ENCODE data around the gene CDC14B. TPM values are rescaled to one million over a fixed set of nuclear protein-coding genes. Genes with fewer than 3 reads are reported as not detected.
"Not testable (repeated sequence)": the region's sequence is repeated elsewhere in the genome, so short reads cannot be mapped to it uniquely, and the experiment has no call there.

CDC14B gene
- total RNA-seq, 8 experiments from 2014 or later: 1.9 to 28.0 (median 14.5) TPM

DNA sequence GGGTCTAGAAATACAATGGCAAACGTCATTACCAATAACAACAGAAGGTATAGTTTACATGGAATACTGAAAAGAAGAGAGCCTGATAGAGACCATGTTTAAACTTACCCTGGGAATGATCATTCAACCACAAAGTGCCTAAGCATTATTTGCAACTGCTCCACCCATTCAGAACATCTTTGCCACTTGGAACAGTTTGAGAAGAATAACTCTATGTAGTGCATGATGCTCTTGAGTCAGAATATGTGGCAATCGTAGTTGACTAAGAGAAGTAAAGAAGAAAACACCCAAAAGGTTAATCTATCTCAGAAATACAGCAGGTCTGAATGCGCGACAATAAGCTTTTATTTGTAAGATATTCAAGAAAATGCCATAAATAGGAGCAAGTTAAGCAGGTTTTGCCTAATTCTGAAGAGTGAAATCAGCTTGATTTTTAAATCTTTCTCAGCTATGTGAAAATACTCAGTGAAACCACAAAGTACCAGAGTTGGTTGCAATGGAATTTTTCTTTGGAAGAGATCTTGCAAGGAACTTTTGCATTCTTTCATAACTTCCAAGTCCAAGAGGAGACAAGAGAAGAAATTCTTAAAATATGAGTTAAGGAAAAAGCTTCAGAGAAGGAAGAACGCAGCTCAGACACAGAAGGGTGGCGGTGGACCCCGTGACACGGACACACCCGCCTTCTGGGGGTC is 105.4 kb downstream of the CDC14B start:
- Histone ChIP-seq H3K27ac (no peak overlapping the region), H3K4me1 (replicated peaks in 1 of 2) (peaks cover 0 to 11% of the 10 kb centered on the region in 2 donors), H3K4me3 (no peak overlapping the region)
- ATAC-seq (replicated peaks in 6 of 8): peak in 2 of 8 experiments; percentile 91 to 94
- in situ Hi-C loops (cut with MboI; ENCODE audit: low pct_unique_long_range_greater_than_20kb in 2 of 9, low sequenced_read_pairs in 9 of 9, unreplicated experiment in 9 of 9): no loop called here
- WGBS, 10 experiments: 0 to 100% (median 85%) methylated on average over 1 to 9 of the region's 9 CpGs

- 40 to 100% (median 93%) methylated on average over 1 to 5 of the region's 5 CpGs; no CpG with 5 or more reads in 4 of the 10 experiments for WGBS, 10 experiments
- in situ Hi-C loops (cut with MboI; ENCODE audit: low pct_unique_long_range_greater_than_20kb in 2 of 9, low sequenced_read_pairs in 9 of 9, unreplicated experiment in 9 of 9): no loop called here
- peaks cover 0 to 11% of the 10 kb centered on the region in 2 donors for H3K4me1 ChIP-seq (replicated peaks in 1 of 2)
- no peak overlapping the region for H3K27ac ChIP-seq
- peak in 1 of 8 experiments; percentile 28 for ATAC-seq (replicated peaks in 6 of 8)
- no peak overlapping the region for H3K4me3 ChIP-seq
These were observed 106.0 kb downstream of the CDC14B start for GRCh38 chr9:96513622-96514021.

DNA sequence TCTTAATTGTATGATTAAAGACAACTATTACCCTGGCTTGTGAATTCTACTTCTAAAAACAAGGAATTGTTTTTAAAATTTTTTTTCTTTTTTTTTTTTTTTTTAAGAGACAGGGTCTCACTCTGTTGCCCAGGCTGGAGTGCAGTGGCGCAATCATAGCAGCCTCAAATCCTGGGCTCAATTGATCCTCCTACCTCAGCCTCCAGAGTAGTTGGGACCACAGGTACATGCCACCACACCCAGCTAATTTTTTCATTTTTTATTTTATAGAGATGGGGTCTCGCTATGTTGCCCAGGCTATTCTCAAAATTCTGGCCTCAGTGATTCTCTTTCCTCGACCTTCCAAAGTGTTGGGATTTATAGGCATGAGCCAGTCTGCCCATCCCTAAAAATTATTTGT is 107.4 kb downstream of the CDC14B start:
- no peak overlapping the region for H3K27ac ChIP-seq
- no peak overlapping the region for H3K4me3 ChIP-seq
- in situ Hi-C loops (cut with MboI; ENCODE audit: low pct_unique_long_range_greater_than_20kb in 2 of 9, low sequenced_read_pairs in 9 of 9, unreplicated experiment in 9 of 9): no loop called here
- peaks cover 0 to 11% of the 10 kb centered on the region in 2 donors for H3K4me1 ChIP-seq (replicated peaks in 1 of 2)
- ATAC-seq (replicated peaks in 6 of 8): no peak
- 57 to 100% (median 87%) methylated on average over 1 to 3 of the region's 3 CpGs; no CpG with 5 or more reads in 3 of the 10 experiments for WGBS, 10 experiments

GRCh38 chr9:96510258-96510657 is 109.4 kb downstream of the CDC14B start:
- no peak overlapping the region for H3K4me3 ChIP-seq

DNA sequence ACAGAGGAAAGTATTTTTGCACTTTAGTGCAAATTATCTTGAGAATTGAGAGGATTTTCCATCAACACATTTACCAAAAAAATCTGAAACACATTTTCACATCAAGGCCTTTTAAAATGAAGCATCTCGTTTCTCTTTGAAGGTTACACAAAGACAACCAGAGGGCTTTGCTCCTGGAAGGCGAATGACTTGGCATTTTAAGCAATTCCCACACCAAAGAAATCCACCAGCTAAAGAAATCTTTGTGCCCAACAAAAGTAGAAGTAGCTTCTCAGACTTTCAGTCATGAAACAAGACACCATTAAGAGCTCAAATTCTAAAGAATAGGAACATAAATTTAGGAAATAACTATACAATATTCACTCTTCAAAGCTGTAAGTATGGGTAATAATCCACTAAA is 109.8 kb downstream of the CDC14B start:
- peaks cover 0 to 4% of the 10 kb centered on the region in 2 donors for H3K4me1 ChIP-seq (replicated peaks in 1 of 2)
- no peak overlapping the region for H3K27ac ChIP-seq
- WGBS, 10 experiments: 0 to 50% (median 35%) methylated on average over 1 to 2 of the region's 2 CpGs; no CpG with 5 or more reads in 1 of the 10 experiments
- in situ Hi-C loops (cut with MboI; ENCODE audit: low pct_unique_long_range_greater_than_20kb in 2 of 9, low sequenced_read_pairs in 9 of 9, unreplicated experiment in 9 of 9): no loop called here
- ATAC-seq (replicated peaks in 6 of 8): no peak
- no peak overlapping the region for H3K4me3 ChIP-seq

More at GRCh38 chr9:96510258-96510657, 109.4 kb downstream of the CDC14B start:
- in situ Hi-C loops (cut with MboI; ENCODE audit: low pct_unique_long_range_greater_than_20kb in 2 of 9, low sequenced_read_pairs in 9 of 9, unreplicated experiment in 9 of 9): no loop called here
- Histone ChIP-seq H3K4me1 (replicated peaks in 1 of 2) (peaks cover 0 to 8% of the 10 kb centered on the region in 2 donors), H3K27ac (no peak overlapping the region)
- ATAC-seq (replicated peaks in 6 of 8): no peak
- 29 to 87% (median 52%) methylated on average over 1 to 4 of the region's 4 CpGs; no CpG with 5 or more reads in 2 of the 10 experiments for WGBS, 10 experiments

GRCh38 chr9:96509026-96509425 is 110.6 kb downstream of the CDC14B start:
- H3K4me1 ChIP-seq (replicated peaks in 1 of 2): no peaks in the 10 kb centered on the region
- ATAC-seq (replicated peaks in 6 of 8): no peak
- WGBS, 10 experiments: 60 to 100% (median 79%) methylated on average over 1 to 5 of the region's 5 CpGs; no CpG with 5 or more reads in 2 of the 10 experiments
- no peak overlapping the region for H3K27ac ChIP-seq
- H3K4me3 ChIP-seq: no peak overlapping the region
- in situ Hi-C loops (cut with MboI; ENCODE audit: low pct_unique_long_range_greater_than_20kb in 2 of 9, low sequenced_read_pairs in 9 of 9, unreplicated experiment in 9 of 9): no loop called here

- Histone ChIP-seq H3K4me1 (replicated peaks in 1 of 2) (no peaks in the 10 kb centered on the region), H3K27ac (no peak overlapping the region), H3K4me3 (no peak overlapping the region)
- no peak for ATAC-seq (replicated peaks in 6 of 8)
- in situ Hi-C loops (cut with MboI; ENCODE audit: low pct_unique_long_range_greater_than_20kb in 2 of 9, low sequenced_read_pairs in 9 of 9, unreplicated experiment in 9 of 9): no loop called here
- WGBS, 10 experiments: 73 to 100% (median 90%) methylated on average over 1 to 13 of the region's 14 CpGs
These were observed 111.3 kb downstream of the CDC14B start for GRCh38 chr9:96508227-96508940.

- H3K4me1 ChIP-seq (replicated peaks in 1 of 2): no peaks in the 10 kb centered on the region
- in situ Hi-C loops (cut with MboI; ENCODE audit: low pct_unique_long_range_greater_than_20kb in 2 of 9, low sequenced_read_pairs in 9 of 9, unreplicated experiment in 9 of 9): no loop called here
- H3K4me3 ChIP-seq: no peak overlapping the region
- 18 to 96% (median 73%) methylated on average over 2 to 13 of the region's 13 CpGs; no CpG with 5 or more reads in 1 of the 10 experiments for WGBS, 10 experiments
- no peak overlapping the region for H3K27ac ChIP-seq
- ATAC-seq (replicated peaks in 6 of 8): peak in 2 of 8 experiments; percentile 39 to 44
These were observed 114.2 kb downstream of the CDC14B start for GRCh38 chr9:96505316-96505991.

- no peak overlapping the region for H3K27ac ChIP-seq
- no peak for ATAC-seq (replicated peaks in 6 of 8)
- H3K4me1 ChIP-seq (replicated peaks in 1 of 2): peaks cover 0 to under 1% of the 10 kb centered on the region in 2 donors
- in situ Hi-C loops (cut with MboI; ENCODE audit: low pct_unique_long_range_greater_than_20kb in 2 of 9, low sequenced_read_pairs in 9 of 9, unreplicated experiment in 9 of 9): no loop called here
- 85 to 100% (median 91%) methylated on average over 3 to 11 of the region's 11 CpGs for WGBS, 10 experiments
- H3K4me3 ChIP-seq: no peak overlapping the region
These were observed 115.7 kb downstream of the CDC14B start for GRCh38 chr9:96503918-96504317.

DNA sequence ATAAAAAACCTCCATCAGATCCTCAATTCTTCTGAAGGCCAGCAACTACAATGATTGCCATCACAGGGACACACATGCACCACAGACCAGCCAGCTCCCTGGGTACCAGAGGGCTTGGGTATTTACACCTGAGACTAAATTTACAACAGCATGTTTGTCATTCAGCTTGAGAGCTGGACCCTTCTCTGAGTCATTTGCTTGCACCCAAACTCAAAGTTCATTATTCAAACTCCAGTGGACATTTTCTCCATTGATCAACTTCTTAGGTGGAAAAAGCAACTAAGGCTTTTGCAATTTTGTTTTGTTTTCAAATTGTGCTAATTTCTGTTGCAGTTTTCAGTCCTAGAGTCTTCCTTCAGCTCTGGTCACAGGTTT is 116.3 kb downstream of the CDC14B start:
- H3K27ac ChIP-seq; ATAC-seq (replicated peaks in 6 of 8); H3K4me1 ChIP-seq (replicated peaks in 1 of 2); H3K4me3 ChIP-seq; in situ Hi-C loops (cut with MboI; ENCODE audit: low pct_unique_long_range_greater_than_20kb in 2 of 9, low sequenced_read_pairs in 9 of 9, unreplicated experiment in 9 of 9): not testable (repeated sequence)

DNA sequence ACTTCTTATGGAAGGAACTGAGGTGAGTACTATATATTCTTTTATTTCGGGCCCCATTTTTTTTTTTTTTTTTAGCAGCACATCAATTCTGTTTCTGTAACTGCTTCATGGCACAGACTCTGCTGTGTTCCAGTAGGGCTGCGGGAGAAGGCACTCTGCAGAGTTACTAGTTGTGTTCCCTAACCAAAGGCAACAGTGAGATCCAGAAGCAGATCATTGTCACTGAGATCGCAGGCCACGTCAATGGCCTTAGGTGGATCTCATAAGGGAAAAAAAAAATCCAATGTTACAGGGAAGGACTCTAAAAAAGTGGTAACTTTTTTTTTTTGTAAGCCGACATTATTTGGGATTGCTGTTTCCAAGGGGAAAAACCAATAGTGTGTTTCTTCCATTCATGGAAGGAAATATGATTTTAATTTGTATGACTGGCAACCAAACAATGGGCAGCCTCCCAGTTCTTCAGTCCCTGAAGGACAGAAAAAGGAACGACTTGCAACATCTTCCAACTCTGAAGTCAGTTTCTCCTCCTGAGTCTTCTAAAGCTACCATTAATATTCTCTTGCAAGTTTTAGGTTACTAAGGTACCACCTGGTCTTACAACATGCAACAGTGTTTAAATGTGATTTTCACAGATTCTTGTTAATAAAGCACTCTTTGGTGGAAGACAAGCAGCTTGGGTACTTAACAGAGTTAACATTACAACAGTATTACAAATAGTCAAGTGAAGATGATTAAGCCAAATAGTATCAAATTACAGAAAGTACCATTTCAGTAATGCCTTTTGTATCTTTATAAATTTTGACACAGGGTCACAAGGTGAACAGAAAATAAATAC is 116.9 kb downstream of the CDC14B start:
- H3K4me1 ChIP-seq (replicated peaks in 1 of 2): peaks cover 0 to 3% of the 10 kb centered on the region in 2 donors
- no peak overlapping the region for H3K27ac ChIP-seq
- H3K4me3 ChIP-seq: no peak overlapping the region
- 25 to 100% (median 56%) methylated on average over 1 to 6 of the region's 6 CpGs; no CpG with 5 or more reads in 2 of the 10 experiments for WGBS, 10 experiments
- no peak for ATAC-seq (replicated peaks in 6 of 8)
- in situ Hi-C loops (cut with MboI; ENCODE audit: low pct_unique_long_range_greater_than_20kb in 2 of 9, low sequenced_read_pairs in 9 of 9, unreplicated experiment in 9 of 9): no loop called here

DNA sequence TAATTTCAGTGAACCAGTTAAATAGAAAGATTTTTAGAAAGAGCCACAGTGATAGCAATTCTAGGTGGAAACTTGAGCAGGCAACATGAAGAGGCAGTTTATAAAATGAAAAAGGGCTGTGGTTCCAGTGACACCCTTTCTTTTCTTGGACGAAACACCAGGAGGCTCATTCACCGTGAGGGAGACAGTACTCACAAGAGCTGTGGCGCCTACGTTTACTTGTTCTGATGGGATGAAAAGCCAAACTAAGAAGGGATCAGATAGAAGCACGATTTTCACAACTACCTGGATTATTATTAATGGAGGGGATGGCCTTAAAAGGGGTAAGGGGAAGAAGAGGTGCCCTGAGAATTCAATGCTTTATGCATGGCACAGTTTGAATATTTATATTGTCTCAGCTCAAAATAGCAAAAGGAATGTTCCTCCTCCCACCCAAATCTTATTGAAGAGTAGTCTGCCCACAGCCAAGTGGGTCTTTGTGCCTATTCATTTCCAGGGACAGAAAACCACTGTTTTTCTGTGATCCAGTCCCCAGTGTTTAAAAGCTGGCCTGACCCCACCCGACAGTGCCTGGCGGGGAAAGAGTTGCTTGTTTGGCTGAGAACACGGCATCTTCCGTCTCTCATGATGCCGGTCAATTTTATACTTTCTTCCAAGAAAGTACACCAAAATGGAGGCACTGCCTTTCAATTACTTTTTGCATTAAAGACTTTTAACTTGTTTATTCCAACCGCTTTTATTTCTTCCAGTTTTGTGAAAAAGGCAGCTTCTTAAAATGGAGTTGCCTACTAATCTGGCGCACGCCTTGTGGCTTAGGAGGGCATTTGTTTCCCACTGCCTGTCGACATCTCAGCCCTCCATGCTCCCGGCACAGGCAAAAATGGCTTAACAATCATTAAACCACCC is 117.8 kb downstream of the CDC14B start:
- H3K4me1 ChIP-seq (replicated peaks in 1 of 2): peaks cover 0 to 3% of the 10 kb centered on the region in 2 donors
- peak in 3 of 8 experiments; percentile 34 to 69 (median 36) for ATAC-seq (replicated peaks in 6 of 8)
- H3K27ac ChIP-seq: no peak overlapping the region
- WGBS, 10 experiments: 35 to 100% (median 91%) methylated on average over 1 to 14 of the region's 15 CpGs
- no peak overlapping the region for H3K4me3 ChIP-seq
- in situ Hi-C loops (cut with MboI; ENCODE audit: low pct_unique_long_range_greater_than_20kb in 2 of 9, low sequenced_read_pairs in 9 of 9, unreplicated experiment in 9 of 9): no loop called here

Measured in motor neuron (in vitro differentiated cells).